Measurements from ENCODE around the gene ROBO4. TPM values are rescaled to one million over a fixed set of nuclear protein-coding genes. Genes with fewer than 3 reads are reported as not detected.
A peak's percentile ranks its signal among the peaks of the same experiment; 100 is the strongest.

Gene ROBO4
- polyA plus RNA-seq, 2 of the 4 experiments (the other 2 are of a cell fraction), result not detected

GRCh38 chr11:124934862-124935547, 37.3 kb upstream of the ROBO4 start:
- POLR2A ChIA-PET, result interaction anchor here (1.0 to 2.8 kb wide), 2 partner anchors 19 to 59 kb away, joined by 5 to 7 read pairs; partner anchors contain the start of gene CCDC15
- ATAC-seq, result peak in 1 of 2 experiments; percentile 39; a peak in 2 of 6 replicates

GRCh38 chr11:124930799-124931198, 33.1 kb upstream of the ROBO4 start:
- DNase-seq (ENCODE audit: low read depth in 1 of 2, low spot score in 1 of 2), result no peak
- WGBS (ENCODE audit: missing lambda C conversion rate), result 9% methylated on average over 3 of the region's 3 CpGs
- no peak for TF ChIP-seq CTCF (IDR thresholded peaks at IDR 0.05)
- Histone ChIP-seq H3K4me3 (no peak overlapping the region), H3K4me1 (0 out of 3 replicates have a peak, but pooled peaks cover 9% of the 10 kb centered on the region), H3K9me3 (no peaks in the 10 kb centered on the region), H3K4me2 (no peak overlapping the region), H3K27ac (no peak overlapping the region)
- FAIRE-seq, result no peak
- no peak for ATAC-seq
- ChIA-PET POLR2A (no interaction called here), CTCF (interaction anchor here (1.4 kb wide), 1 partner anchor 54 kb away, joined by 3 read pairs; no protein-coding TSS in a partner anchor)

More at GRCh38 chr11:124934862-124935547, 37.3 kb upstream of the ROBO4 start:
- TF ChIP-seq HOXB13 (CRISPR knock-in tag; IDR thresholded peaks at IDR 0.05; ENCODE audit: low read depth), result no peak
- H3K4me1 ChIP-seq, result 0 out of 3 replicates have a peak, but pooled peaks cover 9% of the 10 kb centered on the region
- H3K27ac ChIP-seq, result no peak overlapping the region
- FAIRE-seq (no peak), DNase-seq (ENCODE audit: low read depth in 1 of 2, low spot score in 1 of 2) (peak in 1 of 2 experiments; percentile 8)
- 10% methylated on average over 4 of the region's 4 CpGs for whole genome bisulfite sequencing (ENCODE audit: missing lambda C conversion rate)
- CTCF ChIA-PET, result interaction anchor here (1.2 to 1.6 kb wide), 2 partner anchors 15 to 19 kb away, joined by 3 to 4 read pairs; partner anchors contain the start of gene CCDC15
- no peaks in the 10 kb centered on the region for H3K9me3 ChIP-seq
- peak overlapping the region; percentile 25; the same call in 1 of the 3 replicates for H3K4me2 ChIP-seq
- H3K4me3 ChIP-seq, result no peak overlapping the region

GRCh38 chr11:124928942-124929665, 31.4 kb upstream of the ROBO4 start:
- DNase-seq (ENCODE audit: low read depth in 1 of 2, low spot score in 1 of 2), result no peak
- WGBS (ENCODE audit: missing lambda C conversion rate), result 1% methylated on average over 4 of the region's 4 CpGs
- Histone ChIP-seq H3K4me1 (no peaks in the 10 kb centered on the region), H3K27ac (no peak overlapping the region), H3K9me3 (no peaks in the 10 kb centered on the region), H3K4me2 (no peak overlapping the region), H3K4me3 (no peak overlapping the region)
- ChIA-PET POLR2A (no interaction called here), CTCF (no interaction called here)
- TF ChIP-seq ZC3H11A (IDR thresholded peaks at IDR 0.05) (no peak), HOXA7 (CRISPR knock-in tag; IDR thresholded peaks at IDR 0.05) (no peak), ELK1 (IDR thresholded peaks at IDR 0.05; ENCODE audit: low read depth, low read length) (no peak), HOXB13 (CRISPR knock-in tag; IDR thresholded peaks at IDR 0.05; ENCODE audit: low read depth) (no peak), MYC (IDR thresholded peaks at IDR 0.05; ENCODE audit: borderline replicate concordance, low read length) (no peak), KDM1A (IDR thresholded peaks at IDR 0.05; ENCODE audit: low read depth) (no peak), TP53 (CRISPR knock-in tag; IDR thresholded peaks at IDR 0.05) (no peak), RCOR1 (IDR thresholded peaks at IDR 0.05; ENCODE audit: low read depth, low read length) (no peak), NPAS2 (CRISPR knock-in tag; IDR thresholded peaks at IDR 0.05; ENCODE audit: borderline replicate concordance) (no peak), JUNB (IDR thresholded peaks at IDR 0.05) (no peak), PHF8 (IDR thresholded peaks at IDR 0.05; ENCODE audit: borderline replicate concordance, low read depth) (no peak), GATA3 (IDR thresholded peaks at IDR 0.05; ENCODE audit: borderline replicate concordance) (no peak)
- ATAC-seq, result no peak
- no peak for FAIRE-seq

- no peak for DNase-seq (ENCODE audit: low read depth in 1 of 2, low spot score in 1 of 2)
- Histone ChIP-seq H3K4me2 (no peak overlapping the region), H3K27ac (no peak overlapping the region), H3K4me3 (no peak overlapping the region), H3K4me1 (no peaks in the 10 kb centered on the region), H3K9me3 (no peaks in the 10 kb centered on the region)
- ChIA-PET CTCF (interaction anchor here (0.5 to 1.6 kb wide), 3 partner anchors 9 to 135 kb away, joined by 3 to 4 read pairs (median 3); no protein-coding TSS in a partner anchor), POLR2A (no interaction called here)
- TF ChIP-seq NR3C1 (IDR thresholded peaks at IDR 0.05), result no peak
- no peak for TF ChIP-seq SREBF2 (IDR thresholded peaks at IDR 0.05)
- no peak for TF ChIP-seq ZFP36 (IDR thresholded peaks at IDR 0.05; ENCODE audit: borderline replicate concordance, partially characterized antibody)
- no peak for ATAC-seq
- no peak for FAIRE-seq
Measured at GRCh38 chr11:124923296-124923695, 25.6 kb upstream of the ROBO4 start.
